K562 (cell line): Measurements from ENCODE around the gene RHAG. TPM values are rescaled to one million over a fixed set of nuclear protein-coding genes. Genes with fewer than 3 reads are reported as not detected.

Source experiments
- ATF2 ChIP-seq: sonication (generic); formaldehyde crosslinking; IDR thresholded peaks from 2 replicates; pipeline ENCODE4 v1.8.1; 2022; ENCODE audit warnings: missing genetic modification reagents
- CHD1 ChIP-seq: fragments of 200-600 bp; sonication (generic); IDR thresholded peaks from one replicate; pipeline ENCODE4 v1.6.1; 2012; ENCODE audit warnings: mild to moderate bottlenecking, moderate library complexity, low read length, inconsistent platforms
- FUS ChIP-seq: fragments of 200-400 bp; formaldehyde crosslinking; optimal IDR thresholded peaks from 2 replicates; pipeline ENCODE3; 2017; ENCODE audit warnings: low read depth, low read length
- JUNB ChIP-seq: fragments of 450-650 bp; formaldehyde crosslinking; conservative IDR thresholded peaks from 2 replicates; pipeline ENCODE4 v1.4.0; 2020; ENCODE audit warnings: mild to moderate bottlenecking
- MEIS2 ChIP-seq: fragments of 450-650 bp; IDR thresholded peaks from 2 replicates; pipeline ENCODE4 v1.6.1; 2014; ENCODE audit warnings: mild to moderate bottlenecking; ENCODE audit not compliant: partially characterized antibody
- MNT ChIP-seq, 2 experiments: fragments of 450-650 bp; conservative IDR thresholded peaks; 2 replicates each; pipeline ENCODE4 v1.6.1; 2017; ENCODE audit warnings: mild to moderate bottlenecking in 2 of 2, moderate library complexity in 2 of 2
- NCOA6 ChIP-seq: fragments of 450-650 bp; IDR thresholded peaks from 2 replicates; pipeline ENCODE4 v1.6.1; 2017; ENCODE audit warnings: mild to moderate bottlenecking
- NFE2L1 ChIP-seq: fragments of 450-650 bp; IDR thresholded peaks from 2 replicates; pipeline ENCODE4 v1.6.1; 2016; ENCODE audit warnings: missing genetic modification characterization, low read depth, mild to moderate bottlenecking, missing compliant biosample characterization, moderate library complexity, borderline replicate concordance
- PHB2 ChIP-seq: fragments of 450-650 bp; IDR thresholded peaks from 2 replicates; pipeline ENCODE4 v1.6.1; 2017; ENCODE audit warnings: low read depth
- POLR2AphosphoS5 ChIP-seq: IDR thresholded peaks from 2 replicates; pipeline ENCODE4 v1.6.1; 2011; ENCODE audit warnings: mild to moderate bottlenecking, low read depth, low read length, moderate library complexity; ENCODE audit not compliant: control insufficient read depth, insufficient read depth
- SLC30A9 ChIP-seq: fragments of 250-450 bp; sonication (Bioruptor Pico); IDR thresholded peaks from 2 replicates; pipeline ENCODE4 v1.8.0; 2022; ENCODE audit warnings: mild to moderate bottlenecking, moderate library complexity
- SNIP1 ChIP-seq: fragments of 450-650 bp; IDR thresholded peaks from 2 replicates; pipeline ENCODE4 v1.7.1; 2017; ENCODE audit warnings: low read depth, mild to moderate bottlenecking
- TEAD2 ChIP-seq: fragments of 450-650 bp; IDR thresholded peaks from 2 replicates; pipeline ENCODE4 v1.6.1; 2016; ENCODE audit warnings: missing genetic modification characterization, control low read depth, missing compliant biosample characterization
- ZFP1 ChIP-seq: fragments of 450-650 bp; formaldehyde crosslinking; IDR thresholded peaks from 2 replicates; pipeline ENCODE4 v1.4.0; 2020; ENCODE audit warnings: mild to moderate bottlenecking, mixed read lengths
- ZNF263 ChIP-seq: sonication (generic); formaldehyde crosslinking; IDR thresholded peaks from 2 replicates; pipeline ENCODE4 v1.8.0; 2022; ENCODE audit warnings: mild to moderate bottlenecking, missing genetic modification reagents, borderline replicate concordance
- ZNF668 ChIP-seq: fragments of 250-450 bp; sonication (Bioruptor Pico); IDR thresholded peaks from 2 replicates; pipeline ENCODE4 v1.8.0; 2022; ENCODE audit warnings: mild to moderate bottlenecking, inconsistent platforms
- ZNF717 ChIP-seq: fragments of 250-450 bp; sonication (Bioruptor Pico); IDR thresholded peaks from 2 replicates; pipeline ENCODE4 v1.5.0; 2021
- polyA plus RNA-seq, 8 experiments: library from polyadenylated mRNA; depleted of rRNA in 4 of 8; stranded (reverse) in 5 of 8; unstranded in 3 of 8; fragments of >200 nt; fragmentation: Nextera tagmentation in 2 of 8; fragmentation: Illumina TruSeq in 1 of 8; extraction: Ambion mirVana in 2 of 8; extraction: Trizol in 1 of 8; gene quantifications; 2 replicates each; pipeline versions ENCODE4 v1.2.1 to v1.2.3, GENCODE V29; 2011 to 2014; ENCODE audit warnings: inconsistent platforms in 1 of 8, missing spikeins in 1 of 8
- total RNA-seq, 7 experiments: library from RNA; depleted of rRNA in 6 of 7; stranded (reverse); fragments of >200 nt in 6 of 7; fragmentation: Illumina TruSeq in 2 of 7; extraction: Trizol in 2 of 7; gene quantifications; 2 replicates each; pipeline versions ENCODE4 v1.2.1 to v1.2.3, GENCODE V29; 2011 to 2021; ENCODE audit warnings: low replicate concordance in 1 of 7
- TF ChIP-seq, protein P1 (sequence below), 3 experiments: fragments of 200-800 bp in 1 of 3; fragments of 250-450 bp in 1 of 3; fragments of 450-650 bp in 1 of 3; sonication (Bioruptor Pico) in 1 of 3; sonication (Bioruptor generic) in 1 of 3; formaldehyde crosslinking in 1 of 3; IDR thresholded peaks; 2 replicates each; pipeline versions ENCODE4 v1.6.1 to v1.8.0; 2016 to 2022; ENCODE audit warnings: mild to moderate bottlenecking in 2 of 3, missing genetic modification characterization in 2 of 3, missing compliant biosample characterization in 1 of 3, moderate library complexity in 1 of 3
- TF ChIP-seq, protein P2 (sequence below): sonication (generic); formaldehyde crosslinking; IDR thresholded peaks from 2 replicates; pipeline ENCODE4 v1.9.0; 2022; ENCODE audit warnings: mild to moderate bottlenecking, missing genetic modification reagents

Gene RHAG
- total and polyA plus RNA-seq, 9 of the 15 experiments (the other 6 are each of a cell fraction or from before 2014, with no cell fraction given) = 290 to 1,202 (median 505) TPM

DNA sequence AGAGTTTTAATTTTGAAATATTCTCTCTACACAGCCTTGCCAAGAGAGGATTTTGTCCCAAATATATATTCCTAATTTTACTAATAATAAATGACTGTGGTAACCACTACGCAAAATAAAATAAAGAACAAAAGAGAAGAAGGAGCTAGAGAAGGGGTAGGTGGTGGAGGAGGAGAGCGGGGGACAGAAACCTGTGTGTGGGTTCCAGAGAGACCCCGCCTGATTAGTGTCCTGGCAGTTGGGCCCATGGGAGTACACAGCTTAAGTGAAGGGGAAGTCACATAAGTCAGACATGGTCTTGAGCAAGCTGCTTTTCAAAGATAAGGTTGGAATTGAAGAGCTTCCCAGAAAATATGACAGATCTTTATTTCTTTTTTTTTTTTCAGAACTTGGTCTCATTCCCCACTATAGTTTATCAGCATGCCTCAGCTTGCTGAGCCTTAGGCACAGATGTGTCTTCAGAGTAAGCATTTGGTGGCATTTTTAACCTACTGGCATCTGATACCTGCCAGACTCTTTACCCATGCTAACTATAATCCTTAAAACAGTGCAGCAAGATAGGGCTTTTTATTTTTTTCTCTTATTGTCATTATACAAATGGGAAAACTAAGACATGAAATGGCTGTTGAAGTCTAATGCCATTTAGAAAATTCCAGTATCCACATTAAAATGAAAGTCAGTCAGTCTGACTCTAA lies 9.6 kb upstream of the RHAG start (continued):
- TF ChIP-seq, protein P1, sequence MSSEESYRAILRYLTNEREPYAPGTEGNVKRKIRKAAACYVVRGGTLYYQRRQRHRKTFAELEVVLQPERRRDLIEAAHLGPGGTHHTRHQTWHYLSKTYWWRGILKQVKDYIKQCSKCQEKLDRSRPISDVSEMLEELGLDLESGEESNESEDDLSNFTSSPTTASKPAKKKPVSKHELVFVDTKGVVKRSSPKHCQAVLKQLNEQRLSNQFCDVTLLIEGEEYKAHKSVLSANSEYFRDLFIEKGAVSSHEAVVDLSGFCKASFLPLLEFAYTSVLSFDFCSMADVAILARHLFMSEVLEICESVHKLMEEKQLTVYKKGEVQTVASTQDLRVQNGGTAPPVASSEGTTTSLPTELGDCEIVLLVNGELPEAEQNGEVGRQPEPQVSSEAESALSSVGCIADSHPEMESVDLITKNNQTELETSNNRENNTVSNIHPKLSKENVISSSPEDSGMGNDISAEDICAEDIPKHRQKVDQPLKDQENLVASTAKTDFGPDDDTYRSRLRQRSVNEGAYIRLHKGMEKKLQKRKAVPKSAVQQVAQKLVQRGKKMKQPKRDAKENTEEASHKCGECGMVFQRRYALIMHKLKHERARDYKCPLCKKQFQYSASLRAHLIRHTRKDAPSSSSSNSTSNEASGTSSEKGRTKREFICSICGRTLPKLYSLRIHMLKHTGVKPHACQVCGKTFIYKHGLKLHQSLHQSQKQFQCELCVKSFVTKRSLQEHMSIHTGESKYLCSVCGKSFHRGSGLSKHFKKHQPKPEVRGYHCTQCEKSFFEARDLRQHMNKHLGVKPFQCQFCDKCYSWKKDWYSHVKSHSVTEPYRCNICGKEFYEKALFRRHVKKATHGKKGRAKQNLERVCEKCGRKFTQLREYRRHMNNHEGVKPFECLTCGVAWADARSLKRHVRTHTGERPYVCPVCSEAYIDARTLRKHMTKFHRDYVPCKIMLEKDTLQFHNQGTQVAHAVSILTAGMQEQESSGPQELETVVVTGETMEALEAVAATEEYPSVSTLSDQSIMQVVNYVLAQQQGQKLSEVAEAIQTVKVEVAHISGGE (CRISPR knock-in tag; IDR thresholded peaks at IDR 0.05) = peak in 1 of 3 experiments; percentile 81; a peak in 2 of 6 replicates
- TF ChIP-seq POLR2AphosphoS5 (peak; percentile 96), FUS (no peak), NFE2L1 (tag) (peak; percentile 6; the same call in 1 of the 2 replicates), SNIP1 (no peak), CHD1 (no peak), ATF2 (CRISPR knock-in tag) (no peak), ZFP1 (CRISPR knock-in tag) (no peak), JUNB (no peak), TEAD2 (tag) (peak; percentile 82), SLC30A9 (CRISPR knock-in tag) (no peak), MEIS2 (peak; percentile 97), PHB2 (peak; percentile 97), MNT (conservative IDR thresholded peaks at IDR 0.05) (peak in 1 of 2 experiments; percentile 61; a peak in 3 of 4 replicates), ZNF263 (CRISPR knock-in tag) (no peak), ZNF668 (CRISPR knock-in tag) (no peak), ZNF717 (CRISPR knock-in tag) (no peak), NCOA6 (0 out of 2 replicates have a peak, but pooled peaks have one; percentile 46)
- TF ChIP-seq, protein P2, sequence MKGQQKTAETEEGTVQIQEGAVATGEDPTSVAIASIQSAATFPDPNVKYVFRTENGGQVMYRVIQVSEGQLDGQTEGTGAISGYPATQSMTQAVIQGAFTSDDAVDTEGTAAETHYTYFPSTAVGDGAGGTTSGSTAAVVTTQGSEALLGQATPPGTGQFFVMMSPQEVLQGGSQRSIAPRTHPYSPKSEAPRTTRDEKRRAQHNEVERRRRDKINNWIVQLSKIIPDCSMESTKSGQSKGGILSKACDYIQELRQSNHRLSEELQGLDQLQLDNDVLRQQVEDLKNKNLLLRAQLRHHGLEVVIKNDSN (CRISPR knock-in tag) = no peak
